ENCODE measurements around the gene ZBP1. TPM values are rescaled to one million over a fixed set of nuclear protein-coding genes. Genes with fewer than 3 reads are reported as not detected.

ZBP1 gene
- total RNA-seq, 2 experiments from 2014 or later, result 39.0 to 40.1 TPM

GRCh38 chr20:57592263-57593092, 27.7 kb downstream of the ZBP1 start:
- H3K27ac ChIP-seq (ENCODE audit: low read depth in 1 of 2, low read length in 2 of 2), result no peak overlapping the region
- ChIA-PET POLR2A (no interaction called here), CTCF (no interaction called here)
- no peak for TF ChIP-seq CTCF (IDR thresholded peaks at IDR 0.05)
- H3K4me1 ChIP-seq (ENCODE audit: insufficient read depth, low read length), result peaks cover 10% of the 10 kb centered on the region
- no peak for ATAC-seq (ENCODE audit: poor library complexity)
- H3K9me3 Mint-ChIP-seq, result no peaks in the 10 kb centered on the region
- H3K27ac Mint-ChIP-seq, result no peak overlapping the region
- no peaks in the 10 kb centered on the region for H3K36me3 Mint-ChIP-seq (ENCODE audit: low read depth)
- H3K27me3 ChIP-seq (ENCODE audit: control insufficient read depth in 1 of 2, insufficient read depth in 2 of 2, low read length in 2 of 2), result peaks cover 0 to 2% of the 10 kb centered on the region in 2 experiments
- H3K4me1 Mint-ChIP-seq (ENCODE audit: low read depth), result no peaks in the 10 kb centered on the region
- no peak overlapping the region for H3K4me3 Mint-ChIP-seq
- no peaks in the 10 kb centered on the region for H3K36me3 ChIP-seq (ENCODE audit: insufficient read depth, low read length)
- peaks cover 7 to 9% of the 10 kb centered on the region in 2 experiments for H3K9me3 ChIP-seq (ENCODE audit: control insufficient read depth in 1 of 2, insufficient read depth in 1 of 2, low read length in 2 of 2)
- peaks cover 5% of the 10 kb centered on the region for H3K27me3 Mint-ChIP-seq
- DNase-seq, result no peak
- intact Hi-C loops (cut with DNase I, micrococcal nuclease), result loop anchor here (5.0 kb wide), 5 partner anchors 75 to 505 kb away; no protein-coding TSS in a partner anchor
- no peak overlapping the region for H3K4me3 ChIP-seq (ENCODE audit: low read length)

- peaks cover 0 to 2% of the 10 kb centered on the region in 2 experiments for H3K27me3 ChIP-seq (ENCODE audit: control insufficient read depth in 1 of 2, insufficient read depth in 2 of 2, low read length in 2 of 2)
- H3K27ac ChIP-seq (ENCODE audit: low read depth in 1 of 2, low read length in 2 of 2), result no peak overlapping the region
- Mint-ChIP-seq H3K27ac (no peak overlapping the region), H3K4me3 (no peak overlapping the region), H3K4me1 (ENCODE audit: low read depth) (no peaks in the 10 kb centered on the region), H3K9me3 (no peaks in the 10 kb centered on the region), H3K36me3 (ENCODE audit: low read depth) (no peaks in the 10 kb centered on the region), H3K27me3 (peaks cover 10% of the 10 kb centered on the region)
- H3K9me3 ChIP-seq (ENCODE audit: control insufficient read depth in 1 of 2, insufficient read depth in 1 of 2, low read length in 2 of 2), result peaks cover 9 to 17% of the 10 kb centered on the region in 2 experiments
- H3K4me1 ChIP-seq (ENCODE audit: insufficient read depth, low read length), result peaks cover 1% of the 10 kb centered on the region
- ATAC-seq (ENCODE audit: poor library complexity), result no peak
- CTCF ChIA-PET, result no interaction called here
- no peak overlapping the region for H3K4me3 ChIP-seq (ENCODE audit: low read length)
- no peak for TF ChIP-seq CTCF (IDR thresholded peaks at IDR 0.05)
- POLR2A ChIA-PET, result no interaction called here
- H3K36me3 ChIP-seq (ENCODE audit: insufficient read depth, low read length), result no peaks in the 10 kb centered on the region
- no peak for DNase-seq
- intact Hi-C loops (cut with DNase I, micrococcal nuclease), result loop anchor here (5.0 kb wide), 5 partner anchors 74 to 504 kb away; no protein-coding TSS in a partner anchor
Observed at GRCh38 chr20:57591289-57592229, 28.7 kb downstream of the ZBP1 start.

- intact Hi-C loops (cut with DNase I, micrococcal nuclease), result loop anchor here (5.0 kb wide), 5 partner anchors 73 to 503 kb away; no protein-coding TSS in a partner anchor
- Mint-ChIP-seq H3K4me3 (no peak overlapping the region), H3K4me1 (ENCODE audit: low read depth) (no peaks in the 10 kb centered on the region), H3K36me3 (ENCODE audit: low read depth) (no peaks in the 10 kb centered on the region), H3K9me3 (no peaks in the 10 kb centered on the region), H3K27ac (no peak overlapping the region), H3K27me3 (peaks cover 12% of the 10 kb centered on the region)
- ChIA-PET POLR2A (no interaction called here), CTCF (no interaction called here)
- Histone ChIP-seq H3K27ac (ENCODE audit: low read depth in 1 of 2, low read length in 2 of 2) (no peak overlapping the region), H3K4me3 (ENCODE audit: low read length) (no peak overlapping the region), H3K27me3 (ENCODE audit: control insufficient read depth in 1 of 2, insufficient read depth in 2 of 2, low read length in 2 of 2) (peaks cover 0 to 2% of the 10 kb centered on the region in 2 experiments), H3K9me3 (ENCODE audit: control insufficient read depth in 1 of 2, insufficient read depth in 1 of 2, low read length in 2 of 2) (peaks cover 9 to 19% of the 10 kb centered on the region in 2 experiments), H3K4me1 (ENCODE audit: insufficient read depth, low read length) (no peaks in the 10 kb centered on the region), H3K36me3 (ENCODE audit: insufficient read depth, low read length) (no peaks in the 10 kb centered on the region)
- DNase-seq, result no peak
- ATAC-seq (ENCODE audit: poor library complexity), result no peak
- no peak for TF ChIP-seq CTCF (IDR thresholded peaks at IDR 0.05)
Observed at GRCh38 chr20:57590485-57591288, 29.5 kb downstream of the ZBP1 start.

All from CD4-positive, alpha-beta T cell (primary cell).